K562 (cell line): ENCODE data around the gene GYS1. TPM values are rescaled to one million over a fixed set of nuclear protein-coding genes. Genes with fewer than 3 reads are reported as not detected.

Experiments used
- COPS2 ChIP-seq: fragments of 450-650 bp; conservative IDR thresholded peaks from 2 replicates; pipeline ENCODE4 v1.6.1; 2016; ENCODE audit warnings: mild to moderate bottlenecking, moderate library complexity
- CREB1 ChIP-seq, 2 experiments: sonication (generic) in 1 of 2; formaldehyde crosslinking in 1 of 2; IDR thresholded peaks; 2 replicates each; pipeline versions ENCODE4 v1.6.1 to v1.8.0; 2012 to 2022; ENCODE audit warnings: inconsistent platforms in 1 of 2, mild to moderate bottlenecking in 1 of 2, missing genetic modification reagents in 1 of 2, moderate library complexity in 1 of 2
- ERF ChIP-seq: fragments of 450-650 bp; formaldehyde crosslinking; IDR thresholded peaks from 2 replicates; pipeline ENCODE4 v1.4.0; 2020; ENCODE audit warnings: mild to moderate bottlenecking, mixed read lengths
- FOXP1 ChIP-seq: sonication (generic); formaldehyde crosslinking; IDR thresholded peaks from 2 replicates; pipeline ENCODE4 v1.8.0; 2022; ENCODE audit warnings: mild to moderate bottlenecking, missing genetic modification reagents
- L3MBTL2 ChIP-seq: fragments of 450-650 bp; IDR thresholded peaks from 2 replicates; pipeline ENCODE4 v1.6.1; 2016; ENCODE audit warnings: mild to moderate bottlenecking, moderate library complexity
- MECOM ChIP-seq: fragments of 250-450 bp; sonication (Bioruptor Pico); IDR thresholded peaks from 2 replicates; pipeline ENCODE4 v1.8.0; 2022; ENCODE audit warnings: inconsistent platforms
- MED1 ChIP-seq: sonication (generic); formaldehyde crosslinking; IDR thresholded peaks from 2 replicates; pipeline ENCODE4 v1.8.1; 2023; ENCODE audit warnings: missing genetic modification reagents, borderline replicate concordance
- NONO ChIP-seq, 2 experiments: fragments of 200-400 bp in 1 of 2; fragments of 450-650 bp in 1 of 2; formaldehyde crosslinking in 1 of 2; IDR thresholded peaks; 2 replicates each; pipeline ENCODE4 v1.6.1; 2017; ENCODE audit warnings: low read depth in 2 of 2, mild to moderate bottlenecking in 2 of 2, moderate library complexity in 2 of 2, low read length in 1 of 2
- POLR2AphosphoS2 ChIP-seq: IDR thresholded peaks from 2 replicates; pipeline ENCODE4 v1.6.1; 2012; ENCODE audit warnings: low read length, improper control_type of control experiment
- POLR2B ChIP-seq: fragments of 450-650 bp; IDR thresholded peaks from 2 replicates; pipeline ENCODE4 v1.6.1; 2018; ENCODE audit warnings: low read depth; ENCODE audit not compliant: partially characterized antibody
- POLR2G ChIP-seq: fragments of 200-400 bp; formaldehyde crosslinking; IDR thresholded peaks from 2 replicates; pipeline ENCODE4 v1.6.1; 2017; ENCODE audit warnings: low read depth, mild to moderate bottlenecking, antibody characterized with exemption, low read length, moderate library complexity
- RBM22 ChIP-seq: fragments of 200-400 bp; formaldehyde crosslinking; IDR thresholded peaks from 2 replicates; pipeline ENCODE4 v1.6.1; 2018; ENCODE audit warnings: low read length, low read depth; ENCODE audit not compliant: poor library complexity, severe bottlenecking
- TEAD1 ChIP-seq, 2 experiments: fragments of 450-650 bp in 1 of 2; sonication (generic) in 1 of 2; formaldehyde crosslinking; IDR thresholded peaks; 2 replicates each; pipeline versions ENCODE4 v1.4.0 to v1.8.0; 2020 to 2022; ENCODE audit warnings: mild to moderate bottlenecking in 2 of 2, missing genetic modification reagents in 1 of 2
- THRAP3 ChIP-seq: fragments of 450-650 bp; IDR thresholded peaks from 2 replicates; pipeline ENCODE4 v1.6.1; 2016; ENCODE audit warnings: mild to moderate bottlenecking, inconsistent platforms, borderline replicate concordance
- ZBTB7A ChIP-seq: IDR thresholded peaks from 2 replicates; pipeline ENCODE4 v1.6.1; 2011; ENCODE audit warnings: low read depth, mild to moderate bottlenecking, low read length, moderate library complexity, borderline replicate concordance; ENCODE audit not compliant: control insufficient read depth
- ZC3H8 ChIP-seq: fragments of 450-650 bp; IDR thresholded peaks from 2 replicates; pipeline ENCODE4 v1.6.1; 2017
- polyA plus RNA-seq, 8 experiments: library from polyadenylated mRNA; depleted of rRNA in 4 of 8; stranded (reverse) in 5 of 8; unstranded in 3 of 8; fragments of >200 nt; fragmentation: Nextera tagmentation in 2 of 8; fragmentation: Illumina TruSeq in 1 of 8; extraction: Ambion mirVana in 2 of 8; extraction: Trizol in 1 of 8; gene quantifications; 2 replicates each; pipeline versions ENCODE4 v1.2.1 to v1.2.3, GENCODE V29; 2011 to 2014; ENCODE audit warnings: inconsistent platforms in 1 of 8, missing spikeins in 1 of 8
- total RNA-seq, 7 experiments: library from RNA; depleted of rRNA in 6 of 7; stranded (reverse); fragments of >200 nt in 6 of 7; fragmentation: Illumina TruSeq in 2 of 7; extraction: Trizol in 2 of 7; gene quantifications; 2 replicates each; pipeline versions ENCODE4 v1.2.1 to v1.2.3, GENCODE V29; 2011 to 2021; ENCODE audit warnings: low replicate concordance in 1 of 7
- TF ChIP-seq, protein P1 (sequence below), 2 experiments: fragments of 450-650 bp; conservative IDR thresholded peaks; 2 replicates each; pipeline ENCODE4 v1.6.1; 2017; ENCODE audit warnings: mild to moderate bottlenecking in 2 of 2, moderate library complexity in 2 of 2
- TF ChIP-seq, protein P2 (sequence below): conservative IDR thresholded peaks from 2 replicates; pipeline ENCODE4 v1.6.1; 2011; ENCODE audit warnings: low read depth, mild to moderate bottlenecking, low read length; ENCODE audit not compliant: control insufficient read depth
- TF ChIP-seq, protein P3 (sequence below): fragments of 250-450 bp; sonication (Bioruptor Pico); IDR thresholded peaks from 2 replicates; pipeline ENCODE4 v1.5.0; 2021; ENCODE audit warnings: mild to moderate bottlenecking, moderate library complexity
- TF ChIP-seq, protein P4 (sequence below): sonication (generic); formaldehyde crosslinking; IDR thresholded peaks from 2 replicates; pipeline ENCODE4 v1.8.0; 2022; ENCODE audit warnings: missing genetic modification reagents, mild to moderate bottlenecking, moderate library complexity, borderline replicate concordance

Gene GYS1
- total and polyA plus RNA-seq, 9 of the 15 experiments (the other 6 are each of a cell fraction or from before 2014, with no cell fraction given): 1.9 to 31.1 (median 15.2) TPM

DNA sequence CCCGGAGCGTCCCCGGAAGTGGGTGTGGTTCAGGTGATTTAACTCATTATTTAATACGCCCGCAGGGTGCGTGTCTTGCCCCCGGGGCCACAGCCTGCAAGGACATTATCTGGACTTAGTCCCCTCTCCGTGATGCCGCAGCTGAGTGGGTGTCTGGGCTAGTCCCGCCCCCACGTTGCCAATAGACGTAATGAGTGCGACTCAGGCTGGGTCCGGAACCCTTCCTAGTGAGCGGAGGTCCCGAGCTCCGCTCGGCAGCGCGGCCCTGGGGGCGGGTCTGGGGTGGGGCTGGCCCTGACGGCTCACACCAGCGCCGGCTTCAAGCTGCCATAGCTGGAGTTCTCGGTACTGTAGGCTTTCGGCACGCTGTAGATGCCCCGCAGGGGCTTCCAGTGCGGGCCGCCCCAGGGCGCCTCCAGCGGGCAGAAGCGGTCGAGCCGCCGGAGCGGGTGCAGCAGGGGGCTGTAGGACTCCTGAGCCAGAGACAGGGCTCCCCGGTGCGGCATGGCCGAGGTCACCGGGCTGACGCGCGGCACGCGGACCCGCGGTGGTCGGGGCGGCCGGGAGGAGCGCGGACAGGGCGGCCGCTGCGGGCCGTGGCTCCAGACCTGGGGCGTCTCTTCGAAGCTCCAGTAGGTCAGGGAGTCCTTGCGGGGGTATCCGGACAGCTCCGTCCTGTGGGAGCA, 24.7 kb upstream of the GYS1 start (continued):
- TF ChIP-seq, protein P1, sequence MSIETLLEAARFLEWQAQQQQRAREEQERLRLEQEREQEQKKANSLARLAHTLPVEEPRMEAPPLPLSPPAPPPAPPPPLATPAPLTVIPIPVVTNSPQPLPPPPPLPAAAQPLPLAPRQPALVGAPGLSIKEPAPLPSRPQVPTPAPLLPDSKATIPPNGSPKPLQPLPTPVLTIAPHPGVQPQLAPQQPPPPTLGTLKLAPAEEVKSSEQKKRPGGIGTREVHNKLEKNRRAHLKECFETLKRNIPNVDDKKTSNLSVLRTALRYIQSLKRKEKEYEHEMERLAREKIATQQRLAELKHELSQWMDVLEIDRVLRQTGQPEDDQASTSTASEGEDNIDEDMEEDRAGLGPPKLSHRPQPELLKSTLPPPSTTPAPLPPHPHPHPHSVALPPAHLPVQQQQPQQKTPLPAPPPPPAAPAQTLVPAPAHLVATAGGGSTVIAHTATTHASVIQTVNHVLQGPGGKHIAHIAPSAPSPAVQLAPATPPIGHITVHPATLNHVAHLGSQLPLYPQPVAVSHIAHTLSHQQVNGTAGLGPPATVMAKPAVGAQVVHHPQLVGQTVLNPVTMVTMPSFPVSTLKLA (conservative IDR thresholded peaks at IDR 0.05): peak; percentile 20 to 40; a peak in 1 of 4 replicates
- TF ChIP-seq CREB1 (IDR thresholded peaks at IDR 0.05) (peak; percentile 77), CREB1 (CRISPR knock-in tag; IDR thresholded peaks at IDR 0.05) (peak; percentile 57; the same call in 1 of the 2 replicates), POLR2G (peak; percentile 84), MECOM (no peak), NONO (IDR thresholded peaks at IDR 0.05; ENCODE audit: low read depth in 2 of 2, low read length in 1 of 2) (0 out of 4 replicates have a peak, but pooled peaks of 1 of the 2 experiments have one; percentile 50), POLR2B (peak; percentile 26), POLR2AphosphoS2 (peak; percentile 87), ZC3H8 (no peak), MED1 (CRISPR knock-in tag) (0 out of 2 replicates have a peak, but pooled peaks have one; percentile 25), ERF (CRISPR knock-in tag) (peak; percentile 73; the same call in 1 of the 2 replicates), RBM22 (no peak), THRAP3 (no peak), FOXP1 (CRISPR knock-in tag) (0 out of 2 replicates have a peak, but pooled peaks have one; percentile 39), ZBTB7A (peak; percentile 71; the same call in 1 of the 2 replicates), L3MBTL2 (peak; percentile 81), COPS2 (no peak), TEAD1 (CRISPR knock-in tag; IDR thresholded peaks at IDR 0.05) (peak in 1 of 2 experiments; percentile 73; a peak in 1 of 4 replicates)
- TF ChIP-seq, protein P2, sequence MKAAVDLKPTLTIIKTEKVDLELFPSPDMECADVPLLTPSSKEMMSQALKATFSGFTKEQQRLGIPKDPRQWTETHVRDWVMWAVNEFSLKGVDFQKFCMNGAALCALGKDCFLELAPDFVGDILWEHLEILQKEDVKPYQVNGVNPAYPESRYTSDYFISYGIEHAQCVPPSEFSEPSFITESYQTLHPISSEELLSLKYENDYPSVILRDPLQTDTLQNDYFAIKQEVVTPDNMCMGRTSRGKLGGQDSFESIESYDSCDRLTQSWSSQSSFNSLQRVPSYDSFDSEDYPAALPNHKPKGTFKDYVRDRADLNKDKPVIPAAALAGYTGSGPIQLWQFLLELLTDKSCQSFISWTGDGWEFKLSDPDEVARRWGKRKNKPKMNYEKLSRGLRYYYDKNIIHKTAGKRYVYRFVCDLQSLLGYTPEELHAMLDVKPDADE: 0 out of 2 replicates have a peak, but pooled peaks have one; percentile 20
- TF ChIP-seq, protein P3, sequence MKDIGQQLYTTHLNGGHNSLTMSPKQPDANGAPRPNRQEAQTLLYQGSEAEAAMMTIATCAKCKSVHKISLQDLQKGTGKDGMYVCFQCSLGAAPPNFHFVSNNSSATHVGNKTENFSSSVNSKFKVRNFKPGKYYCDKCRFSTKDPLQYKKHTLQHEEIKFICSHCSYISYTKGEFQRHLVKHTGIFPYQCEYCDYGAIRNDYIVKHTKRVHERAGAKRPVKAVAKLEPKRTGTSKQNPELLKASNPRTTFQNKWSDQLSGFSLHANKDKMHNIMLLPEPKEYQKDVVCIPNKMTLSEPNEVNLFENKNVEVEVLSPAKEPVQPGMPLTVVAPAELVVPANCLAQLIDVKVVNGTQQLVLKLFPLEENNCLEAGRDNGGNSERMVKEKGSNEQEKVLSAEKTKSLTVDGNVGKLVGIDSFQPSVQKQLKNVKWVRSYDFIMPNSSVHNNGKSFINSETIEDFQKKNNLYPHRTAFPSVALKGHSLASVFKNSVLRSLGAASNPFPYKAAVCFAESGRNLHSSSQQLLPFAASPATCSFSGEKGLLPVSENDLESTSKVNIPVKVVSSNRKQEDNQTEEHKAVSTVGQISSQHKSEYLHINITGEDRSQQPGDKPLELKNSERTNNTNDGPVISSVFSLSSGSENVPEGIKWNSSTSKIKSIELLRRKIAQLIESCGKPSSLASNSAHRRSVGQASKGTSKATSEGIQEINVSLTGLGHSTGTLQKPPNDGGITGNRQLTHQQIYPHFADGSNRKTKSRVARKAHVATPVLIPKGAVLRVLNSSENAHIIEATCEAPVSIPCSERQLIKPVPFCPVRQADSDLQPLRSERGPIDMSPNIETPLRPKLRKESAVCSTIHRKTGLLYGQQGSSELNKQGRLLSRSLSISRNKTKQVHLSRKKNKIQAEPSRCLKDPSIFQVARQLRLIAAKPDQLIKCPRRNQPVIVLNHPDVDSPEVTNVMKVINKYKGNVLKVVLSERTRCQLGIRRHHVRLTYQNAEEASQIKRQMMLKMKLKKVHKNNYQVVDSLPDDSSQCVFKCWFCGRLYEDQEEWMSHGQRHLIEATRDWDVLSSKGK: no peak
- TF ChIP-seq, protein P4, sequence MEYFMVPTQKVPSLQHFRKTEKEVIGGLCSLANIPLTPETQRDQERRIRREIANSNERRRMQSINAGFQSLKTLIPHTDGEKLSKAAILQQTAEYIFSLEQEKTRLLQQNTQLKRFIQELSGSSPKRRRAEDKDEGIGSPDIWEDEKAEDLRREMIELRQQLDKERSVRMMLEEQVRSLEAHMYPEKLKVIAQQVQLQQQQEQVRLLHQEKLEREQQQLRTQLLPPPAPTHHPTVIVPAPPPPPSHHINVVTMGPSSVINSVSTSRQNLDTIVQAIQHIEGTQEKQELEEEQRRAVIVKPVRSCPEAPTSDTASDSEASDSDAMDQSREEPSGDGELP (CRISPR knock-in tag): peak; percentile 54
